NCI-H1694 treated with DMSO at 0.1 percent for 48 hours (cell line): ENCODE data around the gene RPUSD2.
"Not testable (repeated sequence)": the region's sequence is repeated elsewhere in the genome, so short reads cannot be mapped to it uniquely, and the experiment has no call there.

Experiments
- DNase-seq: peaks from one replicate; lab custom pipeline; 2025; lab: John Stamatoyannopoulos, UW

The RPUSD2 gene

DNA sequence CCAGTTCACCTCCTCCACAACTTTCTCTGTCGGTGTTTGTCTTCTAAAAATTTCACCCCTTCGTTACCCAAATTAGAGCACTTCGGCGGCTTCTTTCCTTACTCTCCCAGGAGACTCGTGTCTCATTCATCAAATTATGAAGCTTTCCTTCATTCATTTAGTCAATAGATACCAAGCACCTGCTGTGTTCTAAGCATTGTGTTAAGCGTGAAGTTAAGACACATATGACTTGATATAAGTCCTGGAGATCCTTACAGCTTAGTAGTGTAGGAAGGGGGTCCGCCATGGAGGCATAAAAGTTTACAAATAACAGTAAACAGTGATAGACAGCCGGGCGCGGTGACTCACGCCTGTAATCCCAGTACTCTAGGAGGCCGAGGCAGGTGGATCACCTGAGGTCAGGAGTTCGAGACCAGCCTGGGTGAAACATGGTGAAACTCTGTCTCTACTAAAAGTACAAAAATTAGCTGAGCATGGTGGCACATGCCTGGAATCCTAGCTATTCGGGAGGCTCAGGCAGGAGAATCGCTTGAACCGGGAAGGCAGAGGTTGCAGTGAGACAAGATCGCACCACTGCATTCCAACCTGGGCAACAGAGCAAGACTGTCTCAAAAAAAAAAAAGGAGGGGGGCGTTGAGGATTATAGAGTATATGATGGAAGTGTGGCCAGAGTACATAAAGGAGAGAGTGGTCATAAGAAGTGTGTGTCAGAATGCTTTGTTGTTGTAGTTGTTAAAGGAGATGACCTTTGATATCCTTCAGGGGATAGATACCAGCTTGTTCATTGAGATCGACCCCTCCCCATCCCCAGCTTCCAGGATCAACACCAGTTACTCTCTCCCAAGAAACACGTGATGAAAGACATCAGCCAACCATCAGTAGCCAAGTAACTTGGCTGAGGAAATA lies 3.5 kb upstream of the RPUSD2 start:
- DNase-seq = no peak

DNA sequence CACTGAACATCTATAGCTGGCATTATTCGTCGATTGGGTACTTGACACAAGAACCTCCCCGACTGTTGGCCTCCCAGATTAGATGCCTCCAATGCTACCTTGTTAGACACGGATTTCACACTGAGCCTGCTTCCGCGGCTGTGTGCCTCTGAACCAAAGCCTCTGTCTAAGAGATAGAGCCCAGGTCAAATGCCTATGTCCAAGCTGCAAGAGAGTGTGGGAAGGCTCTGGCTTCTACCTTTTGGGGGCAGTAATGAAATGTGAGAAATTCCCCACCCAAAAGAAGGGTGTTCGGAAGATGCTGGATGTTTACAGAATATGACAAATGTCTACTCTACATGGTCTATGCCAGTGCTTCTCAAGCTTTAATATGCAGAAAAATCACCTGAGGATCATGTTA lies 2.0 kb upstream of the RPUSD2 start:
- peak; percentile 6 for DNase-seq

DNA sequence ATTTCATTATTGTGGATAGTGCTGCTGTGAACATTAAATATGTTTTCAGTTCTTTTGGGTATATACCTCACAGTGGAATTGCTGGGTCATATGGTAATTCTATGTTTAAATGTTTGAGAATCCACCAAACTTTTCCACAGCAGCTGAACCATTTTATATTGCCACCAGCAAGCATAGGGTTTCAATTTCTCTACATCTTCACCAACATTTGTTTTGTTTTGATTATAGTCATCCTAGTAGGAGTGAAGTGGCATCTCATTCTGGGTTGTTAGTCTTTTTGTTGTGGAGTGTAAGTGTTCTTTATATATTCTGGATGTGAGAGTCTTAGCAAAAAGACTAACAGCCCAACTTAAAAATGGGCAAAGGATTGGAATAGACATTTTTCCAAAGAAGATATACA lies 6.0 kb downstream of the RPUSD2 start:
- DNase-seq = no peak

DNA sequence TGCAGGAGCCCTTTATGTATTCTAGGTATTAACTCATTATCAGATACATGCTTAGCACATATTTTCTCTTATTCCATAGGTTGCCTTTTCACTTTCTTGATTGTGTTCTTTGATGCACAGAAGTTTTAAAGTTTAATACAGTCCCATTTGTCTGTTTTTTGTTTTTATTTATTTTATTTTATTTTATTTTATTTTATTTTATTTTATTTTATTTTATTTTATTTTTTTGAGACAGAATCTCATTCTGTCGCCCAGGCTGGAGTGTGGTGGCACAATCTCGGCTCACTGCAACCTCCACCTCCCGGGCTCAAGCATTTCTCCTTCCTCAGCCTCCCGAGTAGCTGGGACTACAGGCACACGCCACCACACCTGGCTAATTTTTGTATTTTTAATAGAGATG lies 7.8 kb downstream of the RPUSD2 start:
- DNase-seq = not testable (repeated sequence)

DNA sequence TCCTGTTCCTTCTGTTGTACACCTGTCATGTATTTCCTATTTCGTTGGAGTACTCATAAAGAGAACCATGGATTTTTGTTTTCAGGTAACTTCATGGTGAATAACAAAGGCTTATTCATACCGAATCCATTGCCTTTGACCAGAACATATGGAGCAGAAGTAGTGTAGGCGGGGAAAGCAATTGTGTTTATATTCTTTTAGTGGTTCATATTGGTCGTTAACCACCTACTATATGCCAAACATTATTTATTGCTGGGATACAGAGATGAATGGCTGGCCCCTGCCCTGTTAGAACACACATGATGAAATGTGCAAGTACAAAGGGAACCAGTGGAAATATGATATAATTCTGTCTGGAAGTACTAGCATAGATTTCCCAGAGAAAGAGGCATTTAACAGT lies 9.8 kb downstream of the RPUSD2 start:
- no peak for DNase-seq

DNA sequence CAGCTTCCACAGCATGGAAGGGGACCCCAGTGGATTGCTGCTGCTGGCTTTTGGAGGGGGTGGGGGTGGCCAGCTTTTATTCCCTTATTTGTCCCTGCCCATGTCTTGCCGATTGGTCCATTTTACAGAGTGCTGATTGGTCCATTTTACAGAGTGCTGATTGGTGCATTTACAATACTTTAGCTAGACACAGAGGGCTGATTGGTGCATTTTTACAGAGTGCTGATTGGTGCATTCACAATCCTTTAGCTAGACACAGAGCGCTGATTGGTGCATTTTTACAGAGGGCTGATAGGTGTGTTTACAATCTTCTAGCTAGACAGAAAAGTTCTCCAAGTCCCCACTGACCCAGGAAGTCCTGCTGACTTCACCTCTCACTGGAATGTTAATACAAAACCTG lies 12.7 kb downstream of the RPUSD2 start:
- DNase-seq = not testable (repeated sequence)

DNA sequence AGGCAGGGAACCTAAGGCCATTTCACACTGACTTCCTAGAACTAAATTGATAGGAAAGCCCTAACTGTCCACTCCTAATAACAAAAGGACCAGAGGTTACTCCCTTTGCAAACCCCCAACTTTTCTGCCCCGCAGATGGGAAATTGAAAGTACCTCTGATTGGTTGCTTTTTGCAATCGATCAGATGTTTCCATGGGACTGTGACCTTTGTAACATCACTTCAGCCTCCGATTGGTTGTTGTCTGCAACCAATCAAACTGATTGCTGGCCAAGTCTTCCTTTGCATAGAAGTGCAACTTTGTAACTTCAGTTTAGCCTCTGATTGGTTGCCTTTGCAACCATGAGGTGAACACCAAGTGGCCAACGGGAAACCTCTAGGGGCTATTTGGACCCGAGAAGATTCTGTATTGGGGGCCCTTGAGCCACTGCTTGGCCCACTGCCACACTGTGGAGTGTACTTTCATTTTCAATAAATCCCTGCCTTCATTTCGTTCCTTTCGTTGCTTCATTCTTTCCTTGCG lies 13.7 kb downstream of the RPUSD2 start:
- DNase-seq = no peak

DNA sequence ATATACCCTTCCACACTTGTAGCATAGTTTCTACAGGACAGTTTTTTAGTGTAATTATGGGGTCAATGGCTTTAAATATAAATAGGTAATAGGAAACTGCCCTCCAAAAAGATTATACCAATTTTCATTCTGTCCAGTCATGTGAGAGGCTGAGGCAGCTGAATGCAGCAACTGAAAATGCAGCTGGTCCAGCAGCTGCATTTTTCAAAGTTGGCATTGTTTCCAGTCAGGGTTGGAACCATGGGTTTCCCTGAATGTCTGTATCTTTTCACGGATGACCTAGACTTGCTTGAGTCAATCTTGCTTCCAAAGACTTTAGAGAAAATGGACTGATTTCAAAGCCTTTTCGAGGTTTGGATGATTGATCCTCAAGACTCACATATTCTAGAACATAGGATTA lies 15.1 kb downstream of the RPUSD2 start:
- DNase-seq = no peak

DNA sequence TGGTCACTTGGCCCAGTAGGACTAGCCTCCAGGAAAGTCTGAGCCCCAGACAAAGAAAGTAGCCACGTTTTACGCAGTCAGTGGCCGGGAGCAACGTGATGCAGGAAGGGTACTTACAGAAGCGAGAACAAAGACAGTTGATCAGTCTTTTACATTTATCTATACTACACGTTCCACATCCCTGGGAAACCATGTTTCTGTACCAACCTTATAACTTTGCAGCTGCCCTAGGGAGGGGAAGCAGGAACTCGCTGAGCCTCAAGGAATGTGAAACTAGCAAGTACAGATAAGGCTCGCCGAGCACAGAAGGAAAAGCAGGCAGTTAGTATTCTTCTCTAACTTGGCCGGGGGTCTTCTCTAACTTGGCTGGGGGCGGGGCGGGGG lies 21.6 kb downstream of the RPUSD2 start:
- DNase-seq = no peak

DNA sequence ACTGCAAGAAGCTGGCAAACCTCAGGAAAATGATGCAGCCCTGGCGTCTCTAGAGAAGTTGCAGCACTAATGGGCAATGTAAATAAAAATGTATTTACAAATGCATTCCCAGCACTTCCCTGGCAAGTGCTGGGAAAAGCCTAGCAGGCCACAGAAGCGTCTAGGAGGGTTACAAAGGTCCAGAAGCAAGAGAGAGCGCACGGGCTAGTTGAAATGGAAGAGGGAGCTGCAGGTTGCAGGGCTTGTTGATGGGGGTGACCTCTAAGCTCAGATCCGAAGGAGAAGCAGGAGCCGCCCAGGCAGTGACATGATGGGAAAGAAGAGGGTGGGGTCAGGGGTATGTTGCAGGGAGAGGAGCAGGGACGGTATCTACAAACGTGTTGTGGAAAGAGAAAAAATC lies 22.3 kb downstream of the RPUSD2 start:
- no peak for DNase-seq

DNA sequence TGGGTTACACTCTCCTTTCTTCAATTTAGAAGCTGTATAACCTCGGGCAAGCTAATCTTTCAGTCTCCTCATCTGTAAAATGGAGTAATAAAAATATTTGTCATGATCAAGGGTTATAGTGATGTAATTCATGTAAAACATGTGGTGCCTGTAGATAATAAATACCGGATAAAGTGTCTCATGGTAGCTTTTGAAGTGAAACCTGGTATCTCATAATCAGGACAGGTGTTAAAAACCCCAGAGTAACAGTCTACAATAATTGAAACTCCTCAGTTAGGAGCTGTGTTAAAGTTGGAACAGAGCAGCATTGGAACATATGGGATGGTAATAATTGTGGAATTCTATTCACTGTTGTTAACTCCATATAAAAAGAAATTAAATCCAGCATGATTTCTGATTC lies 24.1 kb downstream of the RPUSD2 start:
- no peak for DNase-seq

DNA sequence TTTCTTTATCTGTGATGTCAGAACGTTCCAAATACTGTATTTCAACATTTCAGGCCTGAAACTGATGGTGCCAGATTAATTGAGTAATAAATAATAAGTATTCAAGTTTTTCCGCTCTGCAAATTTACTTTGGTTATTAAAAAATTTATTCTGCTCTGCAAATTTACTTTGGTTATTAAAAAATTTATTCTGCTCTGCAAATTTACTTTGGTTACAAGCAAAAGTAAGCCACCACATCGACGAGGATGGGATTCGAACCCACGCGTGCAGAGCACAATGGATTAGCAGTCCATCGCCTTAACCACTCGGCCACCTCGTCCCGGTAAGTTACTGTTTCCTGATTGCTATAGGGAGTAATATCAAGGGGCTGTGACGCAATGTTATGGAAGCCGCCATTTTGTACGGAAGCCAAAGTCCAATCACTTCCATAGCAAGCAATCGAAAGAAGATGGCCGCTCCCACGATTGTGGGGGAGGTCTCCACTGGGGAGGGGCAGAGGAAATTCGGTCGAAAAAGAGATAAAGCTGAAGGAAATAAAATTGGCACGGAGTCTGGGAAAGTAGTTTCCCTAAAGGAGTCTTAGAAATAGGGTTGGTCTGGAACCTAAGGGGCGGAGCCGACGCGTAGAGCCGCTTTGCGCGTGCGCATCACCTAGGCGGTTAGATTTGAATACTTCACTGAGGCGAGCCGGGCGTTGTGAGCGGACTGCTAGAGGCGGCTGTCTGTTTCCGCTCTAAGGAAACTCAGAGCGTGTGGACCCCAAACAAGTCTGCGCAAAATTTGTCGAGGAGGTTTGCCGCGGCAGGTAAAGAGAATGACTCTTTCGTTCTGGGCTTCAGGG lies 24.7 kb downstream of the RPUSD2 start, which contains the start of gene KNL1:
Gene KNL1, plus strand, starts transcription at position 662 of the 841 bp plus-strand sequence. CDS start 8,683 bp downstream, outside the sequence.
- DNase-seq = peak; percentile 95

DNA sequence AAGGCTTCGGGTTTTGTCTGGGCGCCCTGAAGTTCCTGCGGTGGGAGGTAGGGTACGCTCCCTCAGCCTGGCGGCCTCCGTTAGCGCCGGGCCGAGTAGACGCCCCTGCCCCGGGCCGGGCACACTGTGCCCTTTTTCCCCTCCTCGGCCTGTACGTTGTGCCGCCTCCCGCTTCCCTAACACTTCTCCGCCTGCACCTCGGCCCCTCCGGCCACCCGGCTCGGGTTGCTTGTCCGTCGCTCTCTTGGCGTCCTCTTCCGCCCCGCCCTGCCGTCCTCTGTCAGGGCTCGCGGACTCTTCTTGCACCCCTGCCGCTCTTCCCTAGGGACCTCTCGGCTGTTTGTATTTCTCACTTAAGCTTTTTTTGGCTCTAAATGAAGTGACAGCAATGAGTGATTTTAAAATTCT lies 25.3 kb downstream of the RPUSD2 start:
- DNase-seq = peak; percentile 38

DNA sequence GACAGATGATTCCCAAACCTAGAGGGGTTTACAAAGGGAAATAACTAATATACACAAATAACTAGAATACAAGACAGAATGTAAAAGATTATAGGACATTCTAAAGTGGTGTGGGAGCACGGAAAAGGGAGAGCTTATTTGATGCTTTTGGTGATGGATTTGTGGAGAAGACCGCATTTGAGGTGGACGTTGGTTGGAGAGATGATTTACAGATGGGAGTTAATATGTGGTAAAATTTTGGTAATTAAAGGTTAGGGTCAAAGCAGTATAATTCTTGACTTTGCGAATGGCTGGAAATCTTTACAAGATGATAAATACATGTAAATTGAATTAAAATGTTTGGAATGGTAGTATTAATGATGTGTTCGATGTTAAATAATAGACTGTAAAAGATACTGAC lies 26.1 kb downstream of the RPUSD2 start:
- DNase-seq = no peak

DNA sequence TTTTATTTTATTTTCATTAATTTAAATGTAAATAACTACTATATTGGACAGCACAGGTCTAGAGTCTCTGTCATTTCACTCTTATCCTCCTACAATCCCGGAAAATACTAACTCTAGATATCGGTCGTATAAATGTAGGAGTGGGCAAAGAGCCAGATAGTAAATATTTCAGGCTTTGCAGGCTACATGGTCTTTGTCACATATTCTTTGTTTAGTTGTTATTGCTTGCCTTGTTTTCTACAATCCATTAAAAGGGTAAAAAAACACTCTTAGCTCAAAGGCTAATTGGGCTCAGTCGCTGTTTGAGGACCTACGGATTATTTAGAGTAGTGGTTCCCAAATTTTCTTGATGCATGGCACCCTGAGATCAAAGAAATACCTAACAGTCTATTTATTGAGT lies 26.7 kb downstream of the RPUSD2 start:
- DNase-seq = peak; percentile 7

DNA sequence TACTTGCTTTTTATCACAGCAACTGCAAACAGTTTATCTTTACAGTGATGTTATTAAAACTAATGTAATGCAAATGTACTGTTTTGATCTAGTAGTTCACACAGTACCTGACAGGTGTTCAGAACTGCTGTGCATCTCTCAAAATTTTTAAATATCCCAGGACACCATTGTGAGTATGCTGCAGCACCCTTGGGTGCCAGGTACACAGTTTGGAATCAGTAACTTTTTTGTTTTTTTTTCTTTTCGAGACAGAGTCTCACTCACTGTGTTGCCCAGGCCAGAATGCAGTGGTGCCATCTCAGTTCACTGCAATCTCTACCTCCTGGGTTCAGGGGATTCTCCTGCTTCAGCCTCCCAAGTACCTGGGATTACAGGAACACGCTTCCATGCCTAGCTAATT lies 27.9 kb downstream of the RPUSD2 start:
- no peak for DNase-seq

DNA sequence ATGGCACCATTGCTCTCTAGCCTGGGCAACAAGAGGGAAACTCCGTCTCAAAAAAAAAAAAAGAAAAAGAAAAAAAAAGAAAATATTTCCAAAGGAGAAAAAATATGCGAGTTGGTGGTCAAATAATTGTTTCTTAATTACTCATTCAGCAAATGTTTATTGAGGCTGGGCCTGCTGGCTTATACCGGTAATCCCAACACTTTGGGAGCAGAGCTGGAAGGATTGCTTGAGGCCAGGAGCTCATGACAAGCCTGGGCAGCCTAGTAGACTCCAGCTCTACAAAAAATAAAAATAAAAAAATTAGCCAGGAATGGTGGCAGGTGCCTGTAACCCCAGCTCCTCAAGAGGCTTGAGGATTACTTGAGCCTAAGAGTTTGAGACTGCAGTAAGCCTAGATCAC lies 29.0 kb downstream of the RPUSD2 start:
- no peak for DNase-seq

DNA sequence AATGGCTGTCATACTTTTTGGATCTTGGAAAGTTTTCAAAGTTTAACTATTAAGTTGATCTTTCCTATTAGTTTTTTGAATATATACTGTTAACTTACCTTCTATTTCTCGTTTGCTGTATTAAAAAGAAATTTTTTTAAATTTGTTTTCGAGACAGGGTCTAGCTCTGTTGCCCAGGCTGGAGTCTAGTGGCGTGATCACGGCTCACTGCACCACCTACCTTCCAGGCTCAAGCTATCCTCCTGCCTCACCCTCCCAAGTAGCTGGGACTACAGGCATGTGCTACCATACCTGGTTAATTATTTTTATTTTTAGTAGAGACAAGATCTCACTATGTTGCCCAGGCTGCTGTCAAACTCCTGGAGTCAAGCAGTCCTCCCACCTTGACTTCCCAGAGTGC lies 29.6 kb downstream of the RPUSD2 start:
- DNase-seq = no peak

DNA sequence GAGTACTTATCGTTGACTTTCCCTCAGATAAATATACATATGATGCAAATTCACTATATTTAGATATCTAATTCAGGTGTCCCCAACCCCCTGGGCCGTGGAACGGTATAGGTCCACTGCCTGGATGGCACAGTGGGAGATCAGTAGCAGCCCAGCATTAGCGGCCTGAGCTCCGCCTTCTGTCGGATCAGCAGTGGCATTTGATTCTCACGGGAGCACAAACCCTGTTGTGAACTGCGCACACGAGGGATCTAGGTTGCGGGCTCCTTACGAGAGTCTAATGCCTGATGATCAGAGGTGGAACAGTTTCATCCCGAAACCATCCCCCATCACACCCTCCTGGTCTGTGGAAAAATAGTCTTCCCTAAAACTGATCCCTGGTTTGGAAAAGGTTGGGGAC lies 31.9 kb downstream of the RPUSD2 start:
- no peak for DNase-seq

DNA sequence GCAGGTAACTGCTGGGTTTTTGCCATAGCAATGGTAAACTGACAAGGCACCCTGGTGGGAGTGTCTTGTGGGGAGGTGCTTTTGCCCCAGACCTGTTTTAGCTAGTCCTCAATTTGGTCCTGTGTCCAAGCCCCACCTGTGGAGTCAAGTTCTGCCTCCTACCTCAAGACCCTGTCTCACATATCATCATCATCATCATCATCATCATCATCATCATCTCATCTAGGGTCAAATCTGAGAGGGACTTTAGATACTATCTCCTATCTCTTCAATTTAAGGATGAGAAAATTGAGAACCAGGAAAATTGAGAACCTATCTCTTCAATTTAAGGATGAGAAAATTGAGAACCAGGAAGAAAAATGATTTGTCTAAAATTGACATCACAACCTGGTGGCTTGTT lies 34.8 kb downstream of the RPUSD2 start:
- DNase-seq = no peak

DNA sequence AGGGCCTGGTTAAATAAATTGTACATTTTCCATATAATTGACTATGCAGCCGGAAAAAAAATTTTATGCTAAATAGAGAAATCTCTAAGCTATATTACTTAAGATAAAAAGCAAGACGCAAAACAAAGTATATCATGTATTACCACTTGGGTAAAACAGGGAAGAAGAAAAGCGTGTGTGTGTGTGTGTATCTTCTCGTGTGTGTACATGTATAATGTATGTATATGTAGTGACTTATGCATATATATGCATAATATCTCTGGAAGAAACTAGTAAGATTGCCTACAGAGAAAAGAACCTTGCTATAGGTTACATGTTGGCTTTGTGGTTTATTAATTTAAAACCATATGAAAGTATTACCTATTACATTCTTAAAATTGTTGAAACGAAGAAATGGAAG lies 44.0 kb downstream of the RPUSD2 start:
- no peak for DNase-seq

DNA sequence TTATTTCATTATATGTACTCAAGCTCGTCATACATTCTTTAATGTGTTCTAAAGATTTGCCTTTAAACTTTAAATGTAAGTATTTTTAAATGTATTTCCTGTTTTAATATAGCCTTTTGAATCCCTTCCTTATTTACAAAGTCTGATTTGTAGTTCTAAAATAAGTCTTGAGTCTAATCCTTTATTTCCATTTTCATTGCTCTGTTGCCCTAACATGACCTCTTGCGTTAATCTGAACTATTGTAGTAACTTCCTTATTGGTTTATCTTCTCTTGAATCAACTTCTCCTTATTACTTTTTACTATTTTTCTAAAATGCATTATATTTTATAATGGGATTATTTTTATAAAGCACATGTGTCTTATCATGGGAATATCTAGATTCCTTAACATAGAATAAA lies 48.9 kb downstream of the RPUSD2 start:
- no peak for DNase-seq

DNA sequence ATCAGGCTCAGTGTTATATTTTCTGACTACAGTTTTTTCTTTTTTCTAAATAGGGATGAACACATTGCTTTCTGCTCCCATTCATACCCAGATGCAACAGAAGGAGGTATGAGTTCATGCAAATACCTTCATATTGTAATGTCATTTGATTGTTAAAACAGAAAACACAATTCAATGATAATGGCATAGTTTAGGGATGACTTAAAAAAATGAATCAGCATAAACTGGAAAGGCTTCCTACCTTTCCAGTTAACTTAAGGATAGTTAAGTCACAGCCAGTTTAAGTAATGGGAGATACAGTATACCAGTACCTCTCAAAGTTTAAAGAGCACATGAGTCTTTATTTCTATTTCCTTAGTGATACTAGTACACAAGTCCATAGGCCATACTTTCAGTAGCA lies 49.8 kb downstream of the RPUSD2 start:
- DNase-seq = no peak
